Measurements from ENCODE around the gene CACNG8. TPM values are rescaled to one million over a fixed set of nuclear protein-coding genes. Genes with fewer than 3 reads are reported as not detected.
A peak's percentile ranks its signal among the peaks of the same experiment; 100 is the strongest.

Gene CACNG8
- total RNA-seq (2021; ENCODE audit: unreplicated experiment): 17.7 TPM
- polyA plus RNA-seq (2012; ENCODE audit: insufficient read length): 16.0 TPM
- Bru-seq, nascent RNA: percentile 92 among the genes with signal in this experiment
- percentile 95 among the genes with signal in this experiment for BruChase-seq, experiment 1, labeled RNA remaining after a 2-hour chase
- percentile 95 among the genes with signal in this experiment for BruChase-seq, experiment 2, labeled RNA remaining after a 6-hour chase
- long read RNA-seq, partial matches to known transcripts: 0 of 58 reads
- long read RNA-seq, other reads (novel, unspliced or antisense): 58 of 58 reads

GRCh38 chr19:53962887-53963431, at the start of gene CACNG8:
Gene CACNG8 (plus strand): TSS chr19:53962937.
- in situ Hi-C loops (cut with HindIII; ENCODE audit: low pct_unique_long_range_greater_than_20kb, low sequenced_read_pairs) (no loop called here), intact Hi-C loops (cut with micrococcal nuclease; ENCODE audit: unreplicated experiment) (no loop called here)
- POLR2A ChIA-PET: no interaction called here
- Histone ChIP-seq H3K4me3 (ENCODE audit: low read depth in 2 of 2, low read length in 2 of 2) (peak within 1 kb of the TSS; percentile 51 to 83), H3K27me3 (ENCODE audit: control insufficient read depth, insufficient read depth, low read length) (no peaks in the 10 kb centered on the region), H3K9me3 (ENCODE audit: control insufficient read depth, insufficient read depth, low read depth, low read length) (no peaks in the 10 kb centered on the region), H3K36me3 (ENCODE audit: control insufficient read depth, insufficient read depth, low read length) (no peaks in the 10 kb centered on the region), H3K27ac (ENCODE audit: low read length) (peak within 1 kb of the TSS; percentile 82), H3K4me1 (ENCODE audit: control insufficient read depth, insufficient read depth, low read length) (peaks cover 34% of the 10 kb centered on the region)
- no peak for ATAC-seq
- no peak for TF ChIP-seq TCF7L2 (IDR thresholded peaks at IDR 0.05; ENCODE audit: low read depth, low read length)
- no peak for TF ChIP-seq REST (IDR thresholded peaks at IDR 0.05; ENCODE audit: insufficient read depth in 1 of 2, low read depth in 2 of 2, low read length in 1 of 2)
- no peak for TF ChIP-seq POLR2AphosphoS5 (IDR thresholded peaks at IDR 0.05; ENCODE audit: low read depth, low read length)
- no peak for TF ChIP-seq CTCF (IDR thresholded peaks at IDR 0.05)
- no peak for TF ChIP-seq SIN3A (IDR thresholded peaks at IDR 0.05; ENCODE audit: borderline replicate concordance, insufficient read depth, low read depth, low read length)
- no peak for DNase-seq (ENCODE audit: low read depth, low spot score)
- CTCF ChIA-PET: no interaction called here
- BruUV-seq (replicated peaks): no TSS peak

GRCh38 chr19:53915000-53915399, 47.7 kb upstream of the CACNG8 start:
- ChIA-PET CTCF (interaction anchor here (0.6 kb wide), 1 partner anchor 254 kb away, joined by 4 read pairs; no protein-coding TSS in a partner anchor), POLR2A (interaction anchor here (1.0 kb wide), 1 partner anchor 84 kb away, joined by 3 read pairs; no protein-coding TSS in a partner anchor)
- in situ Hi-C loops (cut with HindIII; ENCODE audit: low pct_unique_long_range_greater_than_20kb, low sequenced_read_pairs) (loop anchor here (25.0 kb wide), 1 partner anchor 122 kb away; no protein-coding TSS in a partner anchor), intact Hi-C loops (cut with micrococcal nuclease; ENCODE audit: unreplicated experiment) (no loop called here)
- TF ChIP-seq POLR2AphosphoS5 (IDR thresholded peaks at IDR 0.05; ENCODE audit: low read depth, low read length) (no peak), CTCF (IDR thresholded peaks at IDR 0.05) (no peak), TCF7L2 (IDR thresholded peaks at IDR 0.05; ENCODE audit: low read depth, low read length) (no peak), REST (IDR thresholded peaks at IDR 0.05; ENCODE audit: insufficient read depth in 1 of 2, low read depth in 2 of 2, low read length in 1 of 2) (no peak)
- Histone ChIP-seq H3K27me3 (ENCODE audit: control insufficient read depth, insufficient read depth, low read length) (no peaks in the 10 kb centered on the region), H3K4me1 (ENCODE audit: control insufficient read depth, insufficient read depth, low read length) (no peaks in the 10 kb centered on the region), H3K4me3 (ENCODE audit: low read depth in 2 of 2, low read length in 2 of 2) (no peak overlapping the region), H3K9me3 (ENCODE audit: control insufficient read depth, insufficient read depth, low read depth, low read length) (no peaks in the 10 kb centered on the region), H3K27ac (ENCODE audit: low read length) (no peak overlapping the region), H3K36me3 (ENCODE audit: control insufficient read depth, insufficient read depth, low read length) (no peaks in the 10 kb centered on the region)
- DNase-seq (ENCODE audit: low read depth, low spot score) (no peak), ATAC-seq (peak; percentile 59; the same call in 1 of the 2 replicates)
- no TSS peak for BruUV-seq (replicated peaks)

Data from Panc1 (cell line).